Right lobe of liver (tissue), 4 donors: Measurements from ENCODE around the gene ORC4.

Source experiments
- POLR2A ChIP-seq: fragments of 450-650 bp; IDR thresholded peaks from one replicate; pipeline ENCODE4 v1.6.1; 2017; ENCODE audit warnings: antibody characterized with exemption, mild to moderate bottlenecking
- TF ChIP-seq, protein P1 (sequence below), 4 donors: fragments of 200-600 bp in 3 of 4; fragments of 450-650 bp in 1 of 4; IDR thresholded peaks; one replicate each; pipeline versions ENCODE4 v1.5.1 to v1.8.0; 2016 to 2022; ENCODE audit warnings: antibody characterized with exemption in 4 of 4, mild to moderate bottlenecking in 2 of 4
- donor health status: DM: no; HTN: no; CAD: no.
- donor health status: DM: no; HTN: no; CAD: no.
- donor health status: DM: no; HTN: yes; CAD: no.

DNA sequence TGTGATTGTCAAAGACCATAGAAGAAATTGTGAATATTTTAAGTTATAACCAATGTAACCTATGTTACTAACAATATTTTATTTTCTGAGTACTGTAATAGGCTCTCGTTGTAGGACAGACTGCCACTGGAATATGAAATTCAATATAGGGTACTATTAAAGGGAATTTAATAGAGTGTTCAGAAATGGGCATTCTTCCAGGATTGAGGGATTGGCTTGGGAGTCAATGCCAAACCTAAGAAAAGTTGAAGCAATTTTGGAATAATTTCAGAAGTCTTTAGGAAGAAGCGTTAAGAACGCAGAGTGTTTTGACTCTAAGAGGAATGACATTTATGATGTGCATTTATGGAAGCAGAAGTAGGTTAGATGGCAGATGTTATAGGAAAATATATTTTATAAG is 96.7 kb downstream of the ORC4 start:
- TF ChIP-seq, protein P1, sequence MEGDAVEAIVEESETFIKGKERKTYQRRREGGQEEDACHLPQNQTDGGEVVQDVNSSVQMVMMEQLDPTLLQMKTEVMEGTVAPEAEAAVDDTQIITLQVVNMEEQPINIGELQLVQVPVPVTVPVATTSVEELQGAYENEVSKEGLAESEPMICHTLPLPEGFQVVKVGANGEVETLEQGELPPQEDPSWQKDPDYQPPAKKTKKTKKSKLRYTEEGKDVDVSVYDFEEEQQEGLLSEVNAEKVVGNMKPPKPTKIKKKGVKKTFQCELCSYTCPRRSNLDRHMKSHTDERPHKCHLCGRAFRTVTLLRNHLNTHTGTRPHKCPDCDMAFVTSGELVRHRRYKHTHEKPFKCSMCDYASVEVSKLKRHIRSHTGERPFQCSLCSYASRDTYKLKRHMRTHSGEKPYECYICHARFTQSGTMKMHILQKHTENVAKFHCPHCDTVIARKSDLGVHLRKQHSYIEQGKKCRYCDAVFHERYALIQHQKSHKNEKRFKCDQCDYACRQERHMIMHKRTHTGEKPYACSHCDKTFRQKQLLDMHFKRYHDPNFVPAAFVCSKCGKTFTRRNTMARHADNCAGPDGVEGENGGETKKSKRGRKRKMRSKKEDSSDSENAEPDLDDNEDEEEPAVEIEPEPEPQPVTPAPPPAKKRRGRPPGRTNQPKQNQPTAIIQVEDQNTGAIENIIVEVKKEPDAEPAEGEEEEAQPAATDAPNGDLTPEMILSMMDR (IDR thresholded peaks at IDR 0.05): no peak
- TF ChIP-seq POLR2A: no peak
